OCI-LY7 (cell line): ENCODE results near the gene IFT81.

Experiments
- CTCF ChIP-seq: fragments of 200-600 bp; sonication (generic); conservative IDR thresholded peaks from 2 replicates; pipeline ENCODE4 v1.5.1; 2014; ENCODE audit warnings: mild to moderate bottlenecking, antibody characterized with exemption, low read length, moderate library complexity, mixed read lengths
- EZH2phosphoT487 ChIP-seq: fragments of 200-600 bp; sonication (generic); IDR thresholded peaks from 2 replicates; pipeline ENCODE4 v1.6.1; 2018; ENCODE audit warnings: low read depth, borderline replicate concordance, mild to moderate bottlenecking, mixed run types, antibody characterized with exemption, low read length, moderate library complexity, mixed read lengths

DNA sequence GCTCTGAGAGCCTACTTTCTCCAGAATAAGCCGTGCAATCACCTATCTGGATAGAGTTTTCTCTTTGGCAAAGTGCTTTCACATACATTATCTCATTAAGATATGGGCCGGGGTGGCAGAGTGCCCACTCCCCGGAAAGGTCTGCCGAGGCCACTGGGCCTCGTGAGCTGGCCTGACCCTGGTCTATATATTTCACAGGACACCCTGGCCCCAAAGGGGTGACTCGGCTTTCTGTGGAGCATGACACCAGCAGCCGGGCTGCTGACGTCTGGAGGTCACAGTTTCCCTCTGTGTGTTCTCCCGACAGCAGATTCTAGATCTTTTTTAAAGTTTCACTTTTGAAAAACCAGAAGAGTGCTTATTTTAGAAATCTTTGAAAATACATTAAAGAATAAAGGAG, 129.0 kb downstream of the IFT81 start:
- TF ChIP-seq CTCF (no peak), EZH2phosphoT487 (no peak)
